ENCODE measurements around the gene ZNF697. TPM values are rescaled to one million over a fixed set of nuclear protein-coding genes. Genes with fewer than 3 reads are reported as not detected.

Gene ZNF697
- total and polyA plus RNA-seq, 10 of the 15 experiments (the other 5 are each of a cell fraction or from before 2014, with no cell fraction given) = 0.48 to 5.9 (median 3.0) TPM

DNA sequence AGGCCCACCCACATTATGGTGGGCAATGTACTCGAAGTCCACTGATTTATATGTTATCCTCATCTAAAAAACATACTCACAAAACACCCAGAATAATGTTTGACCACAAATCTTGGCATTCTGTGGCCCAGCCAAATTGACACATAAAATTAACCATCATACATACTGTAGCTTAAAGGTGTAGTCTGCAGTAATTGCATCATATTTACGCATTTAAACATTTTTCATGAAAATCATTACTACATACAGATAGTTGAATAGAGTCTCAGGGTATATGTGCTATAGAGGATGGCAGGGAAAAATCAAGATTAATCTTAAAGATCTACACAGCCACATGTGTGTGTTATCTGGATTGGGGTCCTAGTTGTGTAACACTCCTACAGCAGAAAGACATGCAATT is 14.5 kb downstream of the ZNF697 start:
- intact Hi-C loops (cut with micrococcal nuclease; ENCODE audit: unreplicated experiment) (no loop called here), in situ Hi-C loops (cut with MboI) (no loop called here)
- FAIRE-seq (no peak), DNase-seq (ENCODE audit: low read depth, low spot score) (no peak), ATAC-seq (no peak)
- POLR2A ChIA-PET = no interaction called here
- no peaks in the 10 kb centered on the region for H4K20me1 ChIP-seq (ENCODE audit: control insufficient read depth, insufficient read depth)
- no peak for TF ChIP-seq ZNF592 (IDR thresholded peaks at IDR 0.05)
- no peak for TF ChIP-seq BACH1 (IDR thresholded peaks at IDR 0.05; ENCODE audit: borderline replicate concordance)
- peaks cover 18% of the 10 kb centered on the region for H3K4me1 ChIP-seq (ENCODE audit: control insufficient read depth, insufficient read depth, low read length)
- no TSS peak for BruUV-seq (replicated peaks)
- H3K27ac ChIP-seq (ENCODE audit: control insufficient read depth, insufficient read depth) = no peak overlapping the region
- CTCF ChIA-PET = no interaction called here
- no peaks in the 10 kb centered on the region for H3K27me3 ChIP-seq (replicated peaks in 1 of 2; ENCODE audit: control insufficient read depth in 2 of 2, insufficient read depth in 2 of 2, low read length in 1 of 2)
- no peaks in the 10 kb centered on the region for H3K9me3 ChIP-seq (replicated peaks; ENCODE audit: control insufficient read depth, insufficient read depth, low read length)
- no peak overlapping the region for H3K4me2 ChIP-seq (ENCODE audit: control insufficient read depth, insufficient read depth)
- H3K4me3 ChIP-seq = no peak overlapping the region
- H3K79me2 ChIP-seq (ENCODE audit: control insufficient read depth, insufficient read depth, low read length) = no peaks in the 10 kb centered on the region
- SMC1A ChIA-PET (ENCODE audit: uncharacterized antibody, unreplicated experiment) = interaction anchor here (1.0 to 1.3 kb wide), 3 partner anchors 29 to 287 kb away, joined by 3 to 4 read pairs (median 4); no protein-coding TSS in a partner anchor
- H2AFZ ChIP-seq (ENCODE audit: control insufficient read depth, low read depth, low read length) = no peak overlapping the region
- 53% methylated on average over 2 of the region's 2 CpGs for WGBS (ENCODE audit: insufficient coverage, insufficient replicate concordance, low lambda C conversion rate, missing lambda C conversion rate)
- RAD21 ChIA-PET (ENCODE audit: unreplicated experiment) = interaction anchor here (1.0 kb wide), 1 partner anchor 14 kb away, joined by 3 read pairs; no protein-coding TSS in a partner anchor
- H3K36me3 ChIP-seq (ENCODE audit: control insufficient read depth in 2 of 2, insufficient read depth in 2 of 2, low read length in 1 of 2) = no peaks in the 10 kb centered on the region; a peak in 1 of 4 replicates
- H3K9ac ChIP-seq (ENCODE audit: control insufficient read depth, insufficient read depth, low read length) = no peak overlapping the region

- ATAC-seq (no peak), DNase-seq (ENCODE audit: low read depth, low spot score) (no peak), FAIRE-seq (no peak)
- intact Hi-C loops (cut with micrococcal nuclease; ENCODE audit: unreplicated experiment) (no loop called here), in situ Hi-C loops (cut with MboI) (no loop called here)
- Histone ChIP-seq H3K4me2 (ENCODE audit: control insufficient read depth, insufficient read depth) (no peak overlapping the region), H3K4me3 (no peak overlapping the region), H4K20me1 (ENCODE audit: control insufficient read depth, insufficient read depth) (no peaks in the 10 kb centered on the region), H3K4me1 (ENCODE audit: control insufficient read depth, insufficient read depth, low read length) (peaks cover 18% of the 10 kb centered on the region), H3K9ac (ENCODE audit: control insufficient read depth, insufficient read depth, low read length) (no peak overlapping the region), H3K79me2 (ENCODE audit: control insufficient read depth, insufficient read depth, low read length) (no peaks in the 10 kb centered on the region), H2AFZ (ENCODE audit: control insufficient read depth, low read depth, low read length) (no peak overlapping the region), H3K27ac (ENCODE audit: control insufficient read depth, insufficient read depth) (no peak overlapping the region), H3K36me3 (ENCODE audit: control insufficient read depth in 2 of 2, insufficient read depth in 2 of 2, low read length in 1 of 2) (no peaks in the 10 kb centered on the region; a peak in 1 of 4 replicates), H3K9me3 (replicated peaks; ENCODE audit: control insufficient read depth, insufficient read depth, low read length) (no peaks in the 10 kb centered on the region), H3K27me3 (replicated peaks in 1 of 2; ENCODE audit: control insufficient read depth in 2 of 2, insufficient read depth in 2 of 2, low read length in 1 of 2) (no peaks in the 10 kb centered on the region)
- BruUV-seq (replicated peaks) = no TSS peak
- POLR2A ChIA-PET = no interaction called here
- CTCF ChIA-PET = interaction anchor here (0.8 kb wide), 1 partner anchor 18 kb away, joined by 3 read pairs; no protein-coding TSS in a partner anchor
- WGBS (ENCODE audit: insufficient coverage, insufficient replicate concordance, low lambda C conversion rate, missing lambda C conversion rate) = 72% methylated on average over 4 of the region's 4 CpGs
- SMC1A ChIA-PET (ENCODE audit: uncharacterized antibody, unreplicated experiment) = interaction anchor here (1.2 to 1.4 kb wide), 4 partner anchors 12 to 43 kb away, joined by 3 to 4 read pairs (median 4); no protein-coding TSS in a partner anchor
- RAD21 ChIA-PET (ENCODE audit: unreplicated experiment) = no interaction called here
- TF ChIP-seq ETV6 (conservative IDR thresholded peaks at IDR 0.05 in 1 of 2, IDR thresholded peaks at IDR 0.05 in 1 of 2; ENCODE audit: borderline replicate concordance in 1 of 2, low read depth in 1 of 2) (no peak), IKZF1 (conservative IDR thresholded peaks at IDR 0.05) (no peak), RB1 (IDR thresholded peaks at IDR 0.05; ENCODE audit: borderline replicate concordance) (no peak), WRNIP1 (IDR thresholded peaks at IDR 0.05; ENCODE audit: borderline replicate concordance, low read depth, low read length) (no peak), USF2 (IDR thresholded peaks at IDR 0.05; ENCODE audit: borderline replicate concordance, low read depth, low read length) (no peak), PAX5 (IDR thresholded peaks at IDR 0.05; ENCODE audit: borderline replicate concordance, low read depth, low read length) (no peak), ESRRA (IDR thresholded peaks at IDR 0.05; ENCODE audit: low read length) (no peak), POLR2AphosphoS5 (IDR thresholded peaks at IDR 0.05; ENCODE audit: low read length) (no peak)
- TF ChIP-seq, protein P1, sequence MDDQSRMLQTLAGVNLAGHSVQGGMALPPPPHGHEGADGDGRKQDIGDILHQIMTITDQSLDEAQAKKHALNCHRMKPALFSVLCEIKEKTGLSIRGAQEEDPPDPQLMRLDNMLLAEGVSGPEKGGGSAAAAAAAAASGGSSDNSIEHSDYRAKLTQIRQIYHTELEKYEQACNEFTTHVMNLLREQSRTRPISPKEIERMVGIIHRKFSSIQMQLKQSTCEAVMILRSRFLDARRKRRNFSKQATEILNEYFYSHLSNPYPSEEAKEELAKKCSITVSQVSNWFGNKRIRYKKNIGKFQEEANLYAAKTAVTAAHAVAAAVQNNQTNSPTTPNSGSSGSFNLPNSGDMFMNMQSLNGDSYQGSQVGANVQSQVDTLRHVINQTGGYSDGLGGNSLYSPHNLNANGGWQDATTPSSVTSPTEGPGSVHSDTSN (IDR thresholded peaks at IDR 0.05; ENCODE audit: insufficient replicate concordance, low read depth, low read length) = no peak
Measured at GRCh38 chr1:119632841-119633240, 15.2 kb downstream of the ZNF697 start.

All from GM12878 (cell line).